Vagina (tissue), 2 donors: ENCODE measurements around the gene PIR.

Experiments
- CTCF ChIP-seq, 3 experiments: fragments of 450-650 bp in 2 of 3; fragments of 200-600 bp in 1 of 3; sonication (generic) in 1 of 3; IDR thresholded peaks; one replicate each; pipeline ENCODE4 v1.5.1; 2017 to 2019; ENCODE audit warnings: antibody characterized with exemption in 3 of 3, mild to moderate bottlenecking in 2 of 3, moderate library complexity in 2 of 3
- POLR2A ChIP-seq, 2 donors: fragments of 450-650 bp; IDR thresholded peaks; one replicate each; pipeline ENCODE4 v1.6.1; 2017; ENCODE audit warnings: antibody characterized with exemption in 2 of 2, mild to moderate bottlenecking in 2 of 2, moderate library complexity in 2 of 2
- POLR2AphosphoS5 ChIP-seq, 2 donors: sonication (generic); formaldehyde crosslinking; IDR thresholded peaks; one replicate each; pipeline ENCODE4 v1.9.0; 2017; ENCODE audit warnings: antibody characterized with exemption in 2 of 2, mild to moderate bottlenecking in 2 of 2, low read depth in 1 of 2; ENCODE audit not compliant: insufficient read depth in 1 of 2

GRCh38 chrX:15529165-15529564 lies 36.0 kb upstream of the PIR start:
- TF ChIP-seq POLR2A (IDR thresholded peaks at IDR 0.05) (no peak), CTCF (IDR thresholded peaks at IDR 0.05) (no peak), POLR2AphosphoS5 (IDR thresholded peaks at IDR 0.05; ENCODE audit: insufficient read depth in 1 of 2, low read depth in 1 of 2) (no peak)
